WTC11 (cell line): Measurements from ENCODE around the gene ARHGAP35. TPM values are rescaled to one million over a fixed set of nuclear protein-coding genes. Genes with fewer than 3 reads are reported as not detected.
A peak's percentile ranks its signal among the peaks of the same experiment; 100 is the strongest.

ENCODE experiments used
- ATAC-seq: fragments of 200-7000 bp; cut with Tn5 transposase; 2 replicates; pipeline ENCODE4 v1.10.0; 2021; ENCODE audit warnings: mild to moderate bottlenecking, moderate library complexity
- CTCF ChIA-PET: fragments of 300-600 bp; sonication (Branson Sonifier 250); formaldehyde crosslinking; loops from one replicate; lab custom pipeline; 2021; ENCODE audit warnings: antibody characterized with exemption; lab: Charles Lee
- POLR2A ChIA-PET: fragments of 350-600 bp; sonication (Branson Sonifier 250); formaldehyde crosslinking; loops from one replicate; lab custom pipeline; 2021; ENCODE audit warnings: antibody characterized with exemption; lab: Charles Lee
- DNase-seq: peaks from one replicate; pipeline ENCODE4 v3.0.0; 2021; ENCODE audit warnings: low spot score
- H3K27ac Mint-ChIP-seq: 2 replicates; pipeline ENCODE4 v1.8.0; 2021; ENCODE audit warnings: mixed read lengths
- H3K27me3 Mint-ChIP-seq: 2 replicates; pipeline ENCODE4 v1.8.0; 2021; ENCODE audit warnings: low read depth, mild to moderate bottlenecking, moderate library complexity, mixed read lengths
- H3K36me3 Mint-ChIP-seq: 2 replicates; pipeline ENCODE4 v1.8.0; 2021; ENCODE audit warnings: mixed read lengths
- H3K4me1 Mint-ChIP-seq: 2 replicates; pipeline ENCODE4 v1.8.0; 2022; ENCODE audit warnings: mixed read lengths
- H3K4me3 Mint-ChIP-seq: 2 replicates; pipeline ENCODE4 v1.8.0; 2021; ENCODE audit warnings: mild to moderate bottlenecking, moderate library complexity, mixed read lengths
- H3K9me3 Mint-ChIP-seq: 2 replicates; pipeline ENCODE4 v1.8.0; 2021; ENCODE audit warnings: mixed read lengths
- CREM ChIP-seq: sonication (generic); formaldehyde crosslinking; IDR thresholded peaks from 2 replicates; pipeline ENCODE4 v1.8.1; 2022; ENCODE audit warnings: mild to moderate bottlenecking, missing genetic modification reagents, moderate library complexity
- ESRRA ChIP-seq: sonication (generic); formaldehyde crosslinking; IDR thresholded peaks from 2 replicates; pipeline ENCODE4 v1.8.1; 2022; ENCODE audit warnings: mild to moderate bottlenecking, missing genetic modification reagents, borderline replicate concordance
- ETV6 ChIP-seq: sonication (generic); formaldehyde crosslinking; IDR thresholded peaks from 2 replicates; pipeline ENCODE4 v1.8.1; 2022; ENCODE audit warnings: mild to moderate bottlenecking, missing genetic modification reagents
- JAZF1 ChIP-seq: fragments of 250-450 bp; sonication (Bioruptor Pico); IDR thresholded peaks from 2 replicates; pipeline ENCODE4 v1.9.0; 2021; ENCODE audit warnings: moderate library complexity, mild to moderate bottlenecking, inconsistent platforms
- KAT7 ChIP-seq: sonication (generic); formaldehyde crosslinking; IDR thresholded peaks from 2 replicates; pipeline ENCODE4 v1.8.1; 2023; ENCODE audit warnings: missing genetic modification reagents, mild to moderate bottlenecking, borderline replicate concordance
- MXD4 ChIP-seq: fragments of 250-450 bp; sonication (Bioruptor Pico); IDR thresholded peaks from 2 replicates; pipeline ENCODE4 v1.8.0; 2021; ENCODE audit warnings: mild to moderate bottlenecking, moderate library complexity, borderline replicate concordance
- PRRX2 ChIP-seq: fragments of 250-450 bp; sonication (Bioruptor Pico); IDR thresholded peaks from 2 replicates; pipeline ENCODE4 v1.8.0; 2021; ENCODE audit warnings: mild to moderate bottlenecking
- SMAD3 ChIP-seq: sonication (generic); formaldehyde crosslinking; IDR thresholded peaks from 2 replicates; pipeline ENCODE4 v1.8.0; 2022; ENCODE audit warnings: missing genetic modification reagents, mild to moderate bottlenecking, borderline replicate concordance
- SP1 ChIP-seq: sonication (generic); formaldehyde crosslinking; conservative IDR thresholded peaks from 2 replicates; pipeline ENCODE4 v1.8.1; 2022; ENCODE audit warnings: missing genetic modification reagents
- ZBTB21 ChIP-seq: sonication (generic); formaldehyde crosslinking; IDR thresholded peaks from 2 replicates; pipeline ENCODE4 v1.8.1; 2023; ENCODE audit warnings: mild to moderate bottlenecking, missing genetic modification reagents, borderline replicate concordance
- ZNF121 ChIP-seq: sonication (generic); formaldehyde crosslinking; IDR thresholded peaks from 2 replicates; pipeline ENCODE4 v1.8.0; 2023; ENCODE audit warnings: missing genetic modification reagents
- ZNF232 ChIP-seq: sonication (generic); formaldehyde crosslinking; IDR thresholded peaks from 2 replicates; pipeline ENCODE4 v1.8.0; 2022; ENCODE audit warnings: mild to moderate bottlenecking, missing genetic modification reagents
- ZNF396 ChIP-seq: fragments of 250-450 bp; sonication (Bioruptor Pico); IDR thresholded peaks from 2 replicates; pipeline ENCODE4 v1.8.0; 2021; ENCODE audit warnings: mild to moderate bottlenecking, moderate library complexity, borderline replicate concordance
- total RNA-seq: library from RNA; stranded (reverse); gene quantifications from 3 replicates; pipeline ENCODE4 v1.2.3, GENCODE V29; 2021
- TF ChIP-seq, protein P1 (sequence below): sonication (generic); formaldehyde crosslinking; IDR thresholded peaks from 2 replicates; pipeline ENCODE4 v1.8.1; 2023; ENCODE audit warnings: mild to moderate bottlenecking, missing genetic modification reagents, moderate library complexity
- TF ChIP-seq, protein P2 (sequence below): sonication (generic); formaldehyde crosslinking; IDR thresholded peaks from 2 replicates; pipeline ENCODE4 v1.8.1; 2023; ENCODE audit warnings: mild to moderate bottlenecking, missing genetic modification reagents, borderline replicate concordance
- TF ChIP-seq, protein P3 (sequence below): sonication (generic); formaldehyde crosslinking; conservative IDR thresholded peaks from 2 replicates; pipeline ENCODE4 v1.8.1; 2022; ENCODE audit warnings: mild to moderate bottlenecking, missing genetic modification reagents
- TF ChIP-seq, protein P4 (sequence below): sonication (generic); formaldehyde crosslinking; IDR thresholded peaks from 2 replicates; pipeline ENCODE4 v1.8.0; 2022; ENCODE audit warnings: mild to moderate bottlenecking, missing genetic modification reagents
- TF ChIP-seq, protein P5 (sequence below): sonication (generic); formaldehyde crosslinking; IDR thresholded peaks from 2 replicates; pipeline ENCODE4 v1.8.1; 2022; ENCODE audit warnings: mild to moderate bottlenecking, missing genetic modification reagents, moderate library complexity, borderline replicate concordance
- TF ChIP-seq, protein P6 (sequence below): sonication (generic); formaldehyde crosslinking; IDR thresholded peaks from 2 replicates; pipeline ENCODE4 v1.8.1; 2022; ENCODE audit warnings: mild to moderate bottlenecking, moderate library complexity, missing genetic modification reagents
- TF ChIP-seq, protein P7 (sequence below): fragments of 250-450 bp; sonication (Bioruptor Pico); IDR thresholded peaks from 2 replicates; pipeline ENCODE4 v1.9.0; 2021; ENCODE audit warnings: mild to moderate bottlenecking, borderline replicate concordance

ARHGAP35 gene
- total RNA-seq, 1 experiment from 2014 or later, result 56.3 TPM

DNA sequence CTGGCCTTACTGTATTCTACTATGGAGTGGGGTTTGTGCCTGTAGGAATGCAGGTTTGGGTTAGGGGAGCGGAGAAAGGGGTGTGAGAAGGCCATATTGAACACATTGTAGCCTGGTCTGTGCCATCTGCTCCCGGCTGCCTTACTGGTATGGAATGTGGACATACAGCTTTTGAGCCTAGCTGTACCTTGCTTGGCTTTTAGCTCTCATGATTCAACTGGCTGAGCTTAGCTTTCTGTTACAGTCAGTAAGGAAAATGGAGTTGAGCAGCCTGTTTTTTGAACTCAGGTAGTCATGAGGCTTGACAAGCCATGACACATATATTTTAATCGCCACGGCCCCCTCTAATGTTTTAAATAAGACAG lies 41.6 kb downstream of the ARHGAP35 start:
- Mint-ChIP-seq H3K36me3 (no peaks in the 10 kb centered on the region), H3K4me3 (no peak overlapping the region), H3K27me3 (no peaks in the 10 kb centered on the region), H3K27ac (0 out of 2 replicates have a peak overlapping the region, but pooled peaks have one; percentile 29), H3K4me1 (peaks cover 46% of the 10 kb centered on the region), H3K9me3 (no peaks in the 10 kb centered on the region)
- ATAC-seq (peak; percentile 31; the same call in 1 of the 2 replicates), DNase-seq (no peak)
- TF ChIP-seq, protein P1, sequence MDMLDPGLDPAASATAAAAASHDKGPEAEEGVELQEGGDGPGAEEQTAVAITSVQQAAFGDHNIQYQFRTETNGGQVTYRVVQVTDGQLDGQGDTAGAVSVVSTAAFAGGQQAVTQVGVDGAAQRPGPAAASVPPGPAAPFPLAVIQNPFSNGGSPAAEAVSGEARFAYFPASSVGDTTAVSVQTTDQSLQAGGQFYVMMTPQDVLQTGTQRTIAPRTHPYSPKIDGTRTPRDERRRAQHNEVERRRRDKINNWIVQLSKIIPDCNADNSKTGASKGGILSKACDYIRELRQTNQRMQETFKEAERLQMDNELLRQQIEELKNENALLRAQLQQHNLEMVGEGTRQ, result no peak
- TF ChIP-seq ZNF121 (CRISPR knock-in tag) (no peak), ZBTB21 (CRISPR knock-in tag) (no peak), SP1 (CRISPR knock-in tag) (no peak)
- TF ChIP-seq, protein P2, sequence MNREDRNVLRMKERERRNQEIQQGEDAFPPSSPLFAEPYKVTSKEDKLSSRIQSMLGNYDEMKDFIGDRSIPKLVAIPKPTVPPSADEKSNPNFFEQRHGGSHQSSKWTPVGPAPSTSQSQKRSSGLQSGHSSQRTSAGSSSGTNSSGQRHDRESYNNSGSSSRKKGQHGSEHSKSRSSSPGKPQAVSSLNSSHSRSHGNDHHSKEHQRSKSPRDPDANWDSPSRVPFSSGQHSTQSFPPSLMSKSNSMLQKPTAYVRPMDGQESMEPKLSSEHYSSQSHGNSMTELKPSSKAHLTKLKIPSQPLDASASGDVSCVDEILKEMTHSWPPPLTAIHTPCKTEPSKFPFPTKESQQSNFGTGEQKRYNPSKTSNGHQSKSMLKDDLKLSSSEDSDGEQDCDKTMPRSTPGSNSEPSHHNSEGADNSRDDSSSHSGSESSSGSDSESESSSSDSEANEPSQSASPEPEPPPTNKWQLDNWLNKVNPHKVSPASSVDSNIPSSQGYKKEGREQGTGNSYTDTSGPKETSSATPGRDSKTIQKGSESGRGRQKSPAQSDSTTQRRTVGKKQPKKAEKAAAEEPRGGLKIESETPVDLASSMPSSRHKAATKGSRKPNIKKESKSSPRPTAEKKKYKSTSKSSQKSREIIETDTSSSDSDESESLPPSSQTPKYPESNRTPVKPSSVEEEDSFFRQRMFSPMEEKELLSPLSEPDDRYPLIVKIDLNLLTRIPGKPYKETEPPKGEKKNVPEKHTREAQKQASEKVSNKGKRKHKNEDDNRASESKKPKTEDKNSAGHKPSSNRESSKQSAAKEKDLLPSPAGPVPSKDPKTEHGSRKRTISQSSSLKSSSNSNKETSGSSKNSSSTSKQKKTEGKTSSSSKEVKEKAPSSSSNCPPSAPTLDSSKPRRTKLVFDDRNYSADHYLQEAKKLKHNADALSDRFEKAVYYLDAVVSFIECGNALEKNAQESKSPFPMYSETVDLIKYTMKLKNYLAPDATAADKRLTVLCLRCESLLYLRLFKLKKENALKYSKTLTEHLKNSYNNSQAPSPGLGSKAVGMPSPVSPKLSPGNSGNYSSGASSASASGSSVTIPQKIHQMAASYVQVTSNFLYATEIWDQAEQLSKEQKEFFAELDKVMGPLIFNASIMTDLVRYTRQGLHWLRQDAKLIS (CRISPR knock-in tag), result no peak
- TF ChIP-seq, protein P3, sequence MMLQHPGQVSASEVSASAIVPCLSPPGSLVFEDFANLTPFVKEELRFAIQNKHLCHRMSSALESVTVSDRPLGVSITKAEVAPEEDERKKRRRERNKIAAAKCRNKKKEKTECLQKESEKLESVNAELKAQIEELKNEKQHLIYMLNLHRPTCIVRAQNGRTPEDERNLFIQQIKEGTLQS, result no peak
- TF ChIP-seq, protein P4, sequence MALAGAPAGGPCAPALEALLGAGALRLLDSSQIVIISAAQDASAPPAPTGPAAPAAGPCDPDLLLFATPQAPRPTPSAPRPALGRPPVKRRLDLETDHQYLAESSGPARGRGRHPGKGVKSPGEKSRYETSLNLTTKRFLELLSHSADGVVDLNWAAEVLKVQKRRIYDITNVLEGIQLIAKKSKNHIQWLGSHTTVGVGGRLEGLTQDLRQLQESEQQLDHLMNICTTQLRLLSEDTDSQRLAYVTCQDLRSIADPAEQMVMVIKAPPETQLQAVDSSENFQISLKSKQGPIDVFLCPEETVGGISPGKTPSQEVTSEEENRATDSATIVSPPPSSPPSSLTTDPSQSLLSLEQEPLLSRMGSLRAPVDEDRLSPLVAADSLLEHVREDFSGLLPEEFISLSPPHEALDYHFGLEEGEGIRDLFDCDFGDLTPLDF (CRISPR knock-in tag), result no peak
- POLR2A ChIA-PET, result no interaction called here
- CTCF ChIA-PET, result interaction anchor here (1.1 kb wide), 1 partner anchor 89 kb away, joined by 3 read pairs; no protein-coding TSS in a partner anchor

DNA sequence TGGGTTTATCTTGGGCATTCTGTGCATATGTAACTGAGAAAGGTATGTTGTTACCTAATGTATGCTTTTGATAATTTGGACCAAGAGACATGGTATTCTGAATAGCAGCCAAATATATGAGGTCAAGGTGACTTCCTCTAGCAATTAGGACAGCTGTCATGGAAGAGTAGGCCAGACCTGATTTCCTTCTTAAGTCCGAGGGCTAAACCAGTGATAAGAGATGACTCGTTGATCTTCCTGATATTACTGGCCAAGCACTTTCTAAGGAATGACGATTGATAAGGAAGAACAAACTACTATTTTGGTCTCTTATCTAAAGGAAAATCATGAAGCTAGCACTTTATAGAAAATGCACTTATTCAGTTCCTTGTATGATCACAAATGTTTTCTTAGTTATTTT lies 42.7 kb downstream of the ARHGAP35 start:
- H3K27me3 Mint-ChIP-seq, result no peaks in the 10 kb centered on the region
- ChIA-PET POLR2A (no interaction called here), CTCF (interaction anchor here (0.9 kb wide), 1 partner anchor 9 kb away, joined by 3 read pairs; no protein-coding TSS in a partner anchor)
- H3K4me3 Mint-ChIP-seq, result no peak overlapping the region
- H3K27ac Mint-ChIP-seq, result peak overlapping the region; percentile 30; the same call in 1 of the 2 replicates
- H3K9me3 Mint-ChIP-seq, result no peaks in the 10 kb centered on the region
- TF ChIP-seq ETV6 (CRISPR knock-in tag) (no peak), MXD4 (CRISPR knock-in tag) (no peak), JAZF1 (no peak), CREM (CRISPR knock-in tag) (no peak), KAT7 (CRISPR knock-in tag) (no peak), ESRRA (CRISPR knock-in tag) (no peak), ZNF396 (no peak), SMAD3 (CRISPR knock-in tag) (no peak), PRRX2 (CRISPR knock-in tag) (no peak), ZBTB21 (CRISPR knock-in tag) (no peak), ZNF232 (CRISPR knock-in tag) (no peak)
- TF ChIP-seq, protein P5, sequence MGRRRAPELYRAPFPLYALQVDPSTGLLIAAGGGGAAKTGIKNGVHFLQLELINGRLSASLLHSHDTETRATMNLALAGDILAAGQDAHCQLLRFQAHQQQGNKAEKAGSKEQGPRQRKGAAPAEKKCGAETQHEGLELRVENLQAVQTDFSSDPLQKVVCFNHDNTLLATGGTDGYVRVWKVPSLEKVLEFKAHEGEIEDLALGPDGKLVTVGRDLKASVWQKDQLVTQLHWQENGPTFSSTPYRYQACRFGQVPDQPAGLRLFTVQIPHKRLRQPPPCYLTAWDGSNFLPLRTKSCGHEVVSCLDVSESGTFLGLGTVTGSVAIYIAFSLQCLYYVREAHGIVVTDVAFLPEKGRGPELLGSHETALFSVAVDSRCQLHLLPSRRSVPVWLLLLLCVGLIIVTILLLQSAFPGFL (CRISPR knock-in tag), result no peak
- TF ChIP-seq, protein P6, sequence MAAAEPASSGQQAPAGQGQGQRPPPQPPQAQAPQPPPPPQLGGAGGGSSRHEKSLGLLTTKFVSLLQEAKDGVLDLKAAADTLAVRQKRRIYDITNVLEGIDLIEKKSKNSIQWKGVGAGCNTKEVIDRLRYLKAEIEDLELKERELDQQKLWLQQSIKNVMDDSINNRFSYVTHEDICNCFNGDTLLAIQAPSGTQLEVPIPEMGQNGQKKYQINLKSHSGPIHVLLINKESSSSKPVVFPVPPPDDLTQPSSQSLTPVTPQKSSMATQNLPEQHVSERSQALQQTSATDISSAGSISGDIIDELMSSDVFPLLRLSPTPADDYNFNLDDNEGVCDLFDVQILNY, result no peak
- TF ChIP-seq, protein P7, sequence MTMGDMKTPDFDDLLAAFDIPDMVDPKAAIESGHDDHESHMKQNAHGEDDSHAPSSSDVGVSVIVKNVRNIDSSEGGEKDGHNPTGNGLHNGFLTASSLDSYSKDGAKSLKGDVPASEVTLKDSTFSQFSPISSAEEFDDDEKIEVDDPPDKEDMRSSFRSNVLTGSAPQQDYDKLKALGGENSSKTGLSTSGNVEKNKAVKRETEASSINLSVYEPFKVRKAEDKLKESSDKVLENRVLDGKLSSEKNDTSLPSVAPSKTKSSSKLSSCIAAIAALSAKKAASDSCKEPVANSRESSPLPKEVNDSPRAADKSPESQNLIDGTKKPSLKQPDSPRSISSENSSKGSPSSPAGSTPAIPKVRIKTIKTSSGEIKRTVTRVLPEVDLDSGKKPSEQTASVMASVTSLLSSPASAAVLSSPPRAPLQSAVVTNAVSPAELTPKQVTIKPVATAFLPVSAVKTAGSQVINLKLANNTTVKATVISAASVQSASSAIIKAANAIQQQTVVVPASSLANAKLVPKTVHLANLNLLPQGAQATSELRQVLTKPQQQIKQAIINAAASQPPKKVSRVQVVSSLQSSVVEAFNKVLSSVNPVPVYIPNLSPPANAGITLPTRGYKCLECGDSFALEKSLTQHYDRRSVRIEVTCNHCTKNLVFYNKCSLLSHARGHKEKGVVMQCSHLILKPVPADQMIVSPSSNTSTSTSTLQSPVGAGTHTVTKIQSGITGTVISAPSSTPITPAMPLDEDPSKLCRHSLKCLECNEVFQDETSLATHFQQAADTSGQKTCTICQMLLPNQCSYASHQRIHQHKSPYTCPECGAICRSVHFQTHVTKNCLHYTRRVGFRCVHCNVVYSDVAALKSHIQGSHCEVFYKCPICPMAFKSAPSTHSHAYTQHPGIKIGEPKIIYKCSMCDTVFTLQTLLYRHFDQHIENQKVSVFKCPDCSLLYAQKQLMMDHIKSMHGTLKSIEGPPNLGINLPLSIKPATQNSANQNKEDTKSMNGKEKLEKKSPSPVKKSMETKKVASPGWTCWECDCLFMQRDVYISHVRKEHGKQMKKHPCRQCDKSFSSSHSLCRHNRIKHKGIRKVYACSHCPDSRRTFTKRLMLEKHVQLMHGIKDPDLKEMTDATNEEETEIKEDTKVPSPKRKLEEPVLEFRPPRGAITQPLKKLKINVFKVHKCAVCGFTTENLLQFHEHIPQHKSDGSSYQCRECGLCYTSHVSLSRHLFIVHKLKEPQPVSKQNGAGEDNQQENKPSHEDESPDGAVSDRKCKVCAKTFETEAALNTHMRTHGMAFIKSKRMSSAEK (CRISPR knock-in tag), result no peak
- no peak for DNase-seq
- no peaks in the 10 kb centered on the region for H3K36me3 Mint-ChIP-seq
- no peak for ATAC-seq
- peaks cover 42% of the 10 kb centered on the region for H3K4me1 Mint-ChIP-seq
